Neural progenitor cell (in vitro differentiated cells): ENCODE data around the gene MAP7D3.

Experiments used
- EZH2 ChIP-seq: fragments of 200-600 bp; sonication (generic); IDR thresholded peaks from 2 replicates; pipeline ENCODE4 v1.6.1; 2017; ENCODE audit warnings: antibody characterized with exemption, mild to moderate bottlenecking, moderate library complexity
- EZH2phosphoT487 ChIP-seq: fragments of 200-600 bp; sonication (generic); IDR thresholded peaks from 2 replicates; pipeline ENCODE4 v1.6.1; 2017; ENCODE audit warnings: antibody characterized with exemption

DNA sequence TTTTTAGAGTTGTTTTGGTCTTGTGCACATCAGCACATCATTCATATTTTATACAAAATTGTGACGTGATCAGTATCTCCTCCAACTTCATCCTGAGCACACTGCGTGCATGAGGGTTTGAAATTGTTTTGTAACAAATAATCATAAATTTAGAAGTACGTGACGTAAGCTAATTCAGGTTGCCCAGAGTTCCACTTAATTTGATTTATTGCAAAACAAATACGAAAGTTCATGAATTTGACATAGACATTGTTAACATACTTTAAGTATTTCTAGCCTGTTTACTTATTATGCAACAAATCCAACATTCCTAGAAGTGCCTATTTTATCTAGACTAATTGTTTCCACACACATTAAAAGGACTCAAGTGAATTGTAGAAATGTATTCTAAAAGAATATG lies 48.3 kb downstream of the MAP7D3 start:
- TF ChIP-seq EZH2 (no peak), EZH2phosphoT487 (no peak)
